K562 (cell line): ENCODE measurements around the gene GPAT3. TPM values are rescaled to one million over a fixed set of nuclear protein-coding genes. Genes with fewer than 3 reads are reported as not detected.

Experiments
- ARID1B ChIP-seq: fragments of 450-650 bp; IDR thresholded peaks from 2 replicates; pipeline ENCODE4 v1.6.1; 2016; ENCODE audit warnings: antibody characterized with exemption, mild to moderate bottlenecking, inconsistent platforms
- ASH1L ChIP-seq: fragments of 450-650 bp; IDR thresholded peaks from 2 replicates; pipeline ENCODE4 v1.6.1; 2018; ENCODE audit warnings: borderline replicate concordance, mild to moderate bottlenecking, low read depth; ENCODE audit not compliant: partially characterized antibody
- BHLHE40 ChIP-seq: IDR thresholded peaks from 2 replicates; pipeline ENCODE4 v1.6.1; 2011; ENCODE audit warnings: low read length, improper control_type of control experiment
- CBFA2T2 ChIP-seq: fragments of 450-650 bp; conservative IDR thresholded peaks from 2 replicates; pipeline ENCODE4 v1.6.1; 2017; ENCODE audit warnings: mild to moderate bottlenecking
- CCAR2 ChIP-seq: fragments of 200-400 bp; formaldehyde crosslinking; IDR thresholded peaks from 2 replicates; pipeline ENCODE4 v1.6.1; 2017; ENCODE audit warnings: mild to moderate bottlenecking, low read depth, low read length
- CCNT2 ChIP-seq: IDR thresholded peaks from 2 replicates; pipeline ENCODE4 v1.6.1; 2011; ENCODE audit warnings: borderline replicate concordance, low read depth, mild to moderate bottlenecking, moderate library complexity, mixed read lengths, low read length; ENCODE audit not compliant: insufficient read length; ENCODE audit errors: extremely low read depth
- CHAMP1 ChIP-seq: fragments of 450-650 bp; IDR thresholded peaks from 2 replicates; pipeline ENCODE4 v1.6.1; 2016; ENCODE audit warnings: mild to moderate bottlenecking
- CSDE1 ChIP-seq, 2 experiments: fragments of 450-650 bp; IDR thresholded peaks; 2 replicates each; pipeline ENCODE4 v1.6.1; 2016; ENCODE audit warnings: mild to moderate bottlenecking in 1 of 2
- ETV5 ChIP-seq: sonication (generic); formaldehyde crosslinking; IDR thresholded peaks from 2 replicates; pipeline ENCODE4 v1.4.0; 2020; ENCODE audit warnings: low read depth, mild to moderate bottlenecking, missing genetic modification reagents
- ETV6 ChIP-seq, 3 experiments: fragments of 150-350 bp in 1 of 3; sonication (generic) in 1 of 3; formaldehyde crosslinking in 1 of 3; IDR thresholded peaks; 2 replicates each; pipeline versions ENCODE4 v1.6.1 to v1.8.0; 2014 to 2022; ENCODE audit warnings: borderline replicate concordance in 2 of 3, low read depth in 2 of 3, antibody characterized with exemption in 1 of 3, low read length in 1 of 3, mild to moderate bottlenecking in 1 of 3, missing genetic modification reagents in 1 of 3
- GABPA ChIP-seq: fragments of 200-800 bp; sonication (Bioruptor generic); conservative IDR thresholded peaks from 2 replicates; pipeline ENCODE4 v1.6.1; 2016; ENCODE audit warnings: low read depth, missing genetic modification characterization, missing compliant biosample characterization
- GATAD2B ChIP-seq: fragments of 450-650 bp; IDR thresholded peaks from 2 replicates; pipeline ENCODE4 v1.6.1; 2017; ENCODE audit warnings: mild to moderate bottlenecking, borderline replicate concordance
- KAT8 ChIP-seq: fragments of 450-650 bp; IDR thresholded peaks from 2 replicates; pipeline ENCODE4 v1.6.1; 2016; ENCODE audit warnings: low read depth, mild to moderate bottlenecking
- KLF16 ChIP-seq: IDR thresholded peaks from 2 replicates; pipeline ENCODE4 v1.6.1; 2016; ENCODE audit warnings: antibody characterized with exemption
- MAFG ChIP-seq: fragments of 450-650 bp; conservative IDR thresholded peaks from 2 replicates; pipeline ENCODE4 v1.6.1; 2016; ENCODE audit warnings: missing genetic modification characterization, missing compliant biosample characterization
- POLR2G ChIP-seq: fragments of 200-400 bp; formaldehyde crosslinking; IDR thresholded peaks from 2 replicates; pipeline ENCODE4 v1.6.1; 2017; ENCODE audit warnings: low read depth, mild to moderate bottlenecking, antibody characterized with exemption, low read length, moderate library complexity
- U2AF1 ChIP-seq: fragments of 200-400 bp; formaldehyde crosslinking; optimal IDR thresholded peaks from 2 replicates; pipeline ENCODE3; 2017; ENCODE audit warnings: mild to moderate bottlenecking, low read depth, low read length, moderate library complexity
- ZNF134 ChIP-seq: fragments of 250-450 bp; sonication (Bioruptor Pico); conservative IDR thresholded peaks from 2 replicates; pipeline ENCODE4 v1.4.0; 2020
- ZNF431 ChIP-seq: sonication (generic); formaldehyde crosslinking; IDR thresholded peaks from 2 replicates; pipeline ENCODE4 v1.8.0; 2022; ENCODE audit warnings: mild to moderate bottlenecking, missing genetic modification reagents
- polyA plus RNA-seq, 8 experiments: library from polyadenylated mRNA; depleted of rRNA in 4 of 8; stranded (reverse) in 5 of 8; unstranded in 3 of 8; fragments of >200 nt; fragmentation: Nextera tagmentation in 2 of 8; fragmentation: Illumina TruSeq in 1 of 8; extraction: Ambion mirVana in 2 of 8; extraction: Trizol in 1 of 8; gene quantifications; 2 replicates each; pipeline versions ENCODE4 v1.2.1 to v1.2.3, GENCODE V29; 2011 to 2014; ENCODE audit warnings: inconsistent platforms in 1 of 8, missing spikeins in 1 of 8
- total RNA-seq, 7 experiments: library from RNA; depleted of rRNA in 6 of 7; stranded (reverse); fragments of >200 nt in 6 of 7; fragmentation: Illumina TruSeq in 2 of 7; extraction: Trizol in 2 of 7; gene quantifications; 2 replicates each; pipeline versions ENCODE4 v1.2.1 to v1.2.3, GENCODE V29; 2011 to 2021; ENCODE audit warnings: low replicate concordance in 1 of 7
- TF ChIP-seq, protein P1 (sequence below): fragments of 450-650 bp; conservative IDR thresholded peaks from 2 replicates; pipeline ENCODE4 v1.6.1; 2016; ENCODE audit warnings: missing genetic modification characterization, low read depth, mild to moderate bottlenecking, missing compliant biosample characterization, moderate library complexity
- TF ChIP-seq, protein P2 (sequence below): fragments of 450-650 bp; formaldehyde crosslinking; IDR thresholded peaks from 2 replicates; pipeline ENCODE4 v1.4.0; 2022; ENCODE audit warnings: mild to moderate bottlenecking, moderate library complexity
- TF ChIP-seq, protein P3 (sequence below): fragments of 250-450 bp; sonication (Bioruptor Pico); IDR thresholded peaks from 2 replicates; pipeline ENCODE4 v1.8.0; 2021; ENCODE audit warnings: moderate library complexity, mild to moderate bottlenecking, inconsistent platforms

Gene GPAT3
- total and polyA plus RNA-seq, 9 of the 15 experiments (the other 6 are each of a cell fraction or from before 2014, with no cell fraction given) = 4.1 to 16.1 (median 13.1) TPM

DNA sequence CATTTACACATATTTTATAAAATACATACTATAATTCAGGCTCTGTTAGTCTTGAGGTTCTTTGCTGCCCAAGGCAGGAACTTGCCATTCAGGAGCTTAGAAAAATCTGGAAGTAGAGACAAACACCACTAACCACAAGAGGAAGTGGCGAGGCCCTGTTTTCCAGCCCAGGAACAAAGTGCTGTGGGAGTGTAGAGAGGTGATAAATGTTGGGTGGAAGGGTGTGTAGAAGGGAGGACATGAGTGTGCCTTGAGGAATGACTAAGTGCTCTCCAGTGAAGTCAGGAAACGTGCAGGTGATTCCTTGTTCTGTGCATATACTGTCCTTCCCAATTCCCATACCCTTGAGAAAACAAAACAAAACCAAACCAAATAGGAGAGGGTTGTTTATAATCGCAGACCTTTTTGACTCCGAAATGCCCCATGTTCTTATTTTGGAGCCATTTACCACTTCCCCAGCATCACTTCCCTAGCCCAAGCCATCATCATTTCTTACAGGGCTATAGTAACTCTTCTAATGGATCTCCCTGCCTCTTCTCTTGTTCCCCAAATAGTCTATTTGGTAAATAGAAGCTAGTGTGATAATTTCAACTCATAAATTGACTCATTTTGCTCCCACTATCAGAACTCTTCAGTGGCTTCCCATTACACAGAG is 83.2 kb downstream of the GPAT3 start (continued):
- TF ChIP-seq, protein P1, sequence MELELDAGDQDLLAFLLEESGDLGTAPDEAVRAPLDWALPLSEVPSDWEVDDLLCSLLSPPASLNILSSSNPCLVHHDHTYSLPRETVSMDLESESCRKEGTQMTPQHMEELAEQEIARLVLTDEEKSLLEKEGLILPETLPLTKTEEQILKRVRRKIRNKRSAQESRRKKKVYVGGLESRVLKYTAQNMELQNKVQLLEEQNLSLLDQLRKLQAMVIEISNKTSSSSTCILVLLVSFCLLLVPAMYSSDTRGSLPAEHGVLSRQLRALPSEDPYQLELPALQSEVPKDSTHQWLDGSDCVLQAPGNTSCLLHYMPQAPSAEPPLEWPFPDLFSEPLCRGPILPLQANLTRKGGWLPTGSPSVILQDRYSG (tag) = no peak
- TF ChIP-seq POLR2G (no peak), GABPA (tag) (peak; percentile 73), ZNF134 (CRISPR knock-in tag) (no peak), MAFG (tag) (no peak), CCAR2 (no peak), BHLHE40 (peak; percentile 70), U2AF1 (no peak), KAT8 (no peak), ETV5 (0 out of 2 replicates have a peak, but pooled peaks have one; percentile 65), ASH1L (no peak), ARID1B (peak; percentile 76), CSDE1 (IDR thresholded peaks at IDR 0.05) (no peak), KLF16 (no peak), CHAMP1 (peak; percentile 44; the same call in 1 of the 2 replicates), GATAD2B (no peak), ETV6 (IDR thresholded peaks at IDR 0.05; ENCODE audit: borderline replicate concordance in 1 of 2, low read depth in 2 of 2, low read length in 1 of 2) (peak; percentile 64 to 97; a peak in 3 of 4 replicates), ETV6 (CRISPR knock-in tag; IDR thresholded peaks at IDR 0.05; ENCODE audit: borderline replicate concordance) (no peak), CBFA2T2 (peak; percentile 64), CCNT2 (no peak), ZNF431 (CRISPR knock-in tag) (no peak)
- TF ChIP-seq, protein P2, sequence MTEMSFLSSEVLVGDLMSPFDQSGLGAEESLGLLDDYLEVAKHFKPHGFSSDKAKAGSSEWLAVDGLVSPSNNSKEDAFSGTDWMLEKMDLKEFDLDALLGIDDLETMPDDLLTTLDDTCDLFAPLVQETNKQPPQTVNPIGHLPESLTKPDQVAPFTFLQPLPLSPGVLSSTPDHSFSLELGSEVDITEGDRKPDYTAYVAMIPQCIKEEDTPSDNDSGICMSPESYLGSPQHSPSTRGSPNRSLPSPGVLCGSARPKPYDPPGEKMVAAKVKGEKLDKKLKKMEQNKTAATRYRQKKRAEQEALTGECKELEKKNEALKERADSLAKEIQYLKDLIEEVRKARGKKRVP (CRISPR knock-in tag) = no peak
- TF ChIP-seq, protein P3, sequence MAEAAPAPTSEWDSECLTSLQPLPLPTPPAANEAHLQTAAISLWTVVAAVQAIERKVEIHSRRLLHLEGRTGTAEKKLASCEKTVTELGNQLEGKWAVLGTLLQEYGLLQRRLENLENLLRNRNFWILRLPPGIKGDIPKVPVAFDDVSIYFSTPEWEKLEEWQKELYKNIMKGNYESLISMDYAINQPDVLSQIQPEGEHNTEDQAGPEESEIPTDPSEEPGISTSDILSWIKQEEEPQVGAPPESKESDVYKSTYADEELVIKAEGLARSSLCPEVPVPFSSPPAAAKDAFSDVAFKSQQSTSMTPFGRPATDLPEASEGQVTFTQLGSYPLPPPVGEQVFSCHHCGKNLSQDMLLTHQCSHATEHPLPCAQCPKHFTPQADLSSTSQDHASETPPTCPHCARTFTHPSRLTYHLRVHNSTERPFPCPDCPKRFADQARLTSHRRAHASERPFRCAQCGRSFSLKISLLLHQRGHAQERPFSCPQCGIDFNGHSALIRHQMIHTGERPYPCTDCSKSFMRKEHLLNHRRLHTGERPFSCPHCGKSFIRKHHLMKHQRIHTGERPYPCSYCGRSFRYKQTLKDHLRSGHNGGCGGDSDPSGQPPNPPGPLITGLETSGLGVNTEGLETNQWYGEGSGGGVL = no peak
